Hematopoietic multipotent progenitor cell treated with erythropoietin and hydrocortisone succinate and interleukin-3 and kit ligand, for 8 days (in vitro differentiated cells): ENCODE measurements around the gene REG1A.

ENCODE experiments used
- DNase-seq: peaks from one replicate; pipeline ENCODE4 v3.0.0-alpha.2; 2015

REG1A gene, protein sequence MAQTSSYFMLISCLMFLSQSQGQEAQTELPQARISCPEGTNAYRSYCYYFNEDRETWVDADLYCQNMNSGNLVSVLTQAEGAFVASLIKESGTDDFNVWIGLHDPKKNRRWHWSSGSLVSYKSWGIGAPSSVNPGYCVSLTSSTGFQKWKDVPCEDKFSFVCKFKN

GRCh38 chr2:79120194-79120713 lies at the start of gene REG1A:
TSS of gene REG1A (plus strand) at chr2:79120488. CDS start at chr2:79120862, 374 bp downstream.
- no peak for DNase-seq

- DNase-seq: no peak
These were observed 49.2 kb upstream of the REG1A start for GRCh38 chr2:79071078-79071477.

- DNase-seq: no peak
These were observed 37.3 kb upstream of the REG1A start for GRCh38 chr2:79082987-79083386.

DNA sequence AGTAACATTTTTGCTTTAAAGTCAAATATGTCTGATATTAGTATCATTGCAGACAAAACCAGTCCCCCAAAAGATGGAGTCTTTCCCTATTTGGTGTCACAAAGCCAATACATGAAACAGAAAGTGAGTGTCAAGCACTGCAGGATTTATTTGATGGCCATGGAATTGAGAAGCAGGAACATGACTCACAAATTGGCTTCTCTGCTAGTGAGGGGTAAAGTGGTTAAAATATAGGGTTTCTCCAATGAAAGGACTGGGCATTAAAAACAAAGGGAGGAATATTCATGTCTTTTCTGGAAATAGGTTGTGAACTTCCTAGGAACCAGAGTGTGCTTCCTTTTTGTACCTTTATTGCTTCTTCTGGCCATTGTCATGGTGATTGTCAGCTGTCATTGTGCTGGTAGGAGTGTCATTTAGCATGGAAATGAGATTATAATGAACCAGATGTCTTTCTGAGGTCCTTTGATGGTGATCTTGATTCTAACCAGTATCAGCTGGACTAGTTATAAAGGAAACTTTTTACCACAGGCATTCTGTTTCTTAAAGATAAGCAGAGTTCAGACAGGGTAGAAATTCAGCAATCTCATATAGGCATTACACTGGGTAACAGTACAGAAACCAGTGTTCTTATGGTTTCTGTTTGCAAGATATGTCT lies 36.6 kb upstream of the REG1A start:
- peak; percentile 60 for DNase-seq

GRCh38 chr2:79084495-79085135 lies 35.7 kb upstream of the REG1A start:
- DNase-seq: no peak

- no peak for DNase-seq
These were observed 34.9 kb upstream of the REG1A start for GRCh38 chr2:79085382-79085781.

DNA sequence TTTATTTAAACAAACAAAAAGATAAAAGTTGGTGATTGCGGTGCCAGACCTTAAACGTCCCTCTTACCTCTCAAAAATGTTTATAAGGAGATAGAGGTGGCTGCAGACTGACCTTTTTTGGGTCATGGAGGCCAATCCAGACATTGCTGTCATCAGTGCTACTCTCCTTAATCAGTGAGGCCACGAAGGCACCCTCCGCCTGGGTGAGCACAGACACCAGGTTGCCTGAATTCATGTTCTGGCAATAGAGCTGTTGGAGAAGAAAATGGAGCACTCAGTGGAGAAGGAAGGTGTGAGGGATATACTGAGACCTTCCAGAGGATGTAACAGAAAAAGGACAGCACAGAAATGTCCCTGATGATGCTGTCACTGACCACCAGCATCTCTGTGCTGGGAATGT lies 34.0 kb upstream of the REG1A start:
- DNase-seq: no peak

DNA sequence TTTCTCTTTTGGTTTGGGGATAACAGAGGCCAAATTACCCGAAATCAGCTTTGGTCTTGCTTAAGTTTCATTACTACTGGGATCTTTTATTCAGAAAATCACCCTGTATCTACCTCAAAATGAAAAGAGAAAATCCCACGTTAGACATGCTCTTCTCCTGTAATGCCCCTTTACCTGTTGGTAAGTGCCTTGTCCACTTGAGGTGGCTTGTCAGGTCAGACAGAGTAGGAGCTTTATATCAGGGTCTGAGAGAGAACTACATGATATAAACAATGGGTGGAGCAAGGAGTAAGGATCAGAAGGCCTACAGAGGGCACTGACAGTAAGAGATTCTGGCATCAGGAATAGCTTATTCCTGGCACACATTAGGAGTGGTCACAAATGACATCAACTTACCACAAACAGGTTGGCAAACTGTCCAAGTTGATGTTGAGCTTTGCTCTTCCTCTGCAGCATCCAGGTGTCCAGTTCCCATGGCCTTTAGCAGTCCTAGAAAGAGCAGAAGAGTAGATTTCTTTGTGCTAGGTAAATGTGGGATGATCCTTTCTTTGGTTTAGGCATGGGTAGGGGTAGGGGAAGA lies 32.4 kb upstream of the REG1A start, which contains the start of gene REG1B:
REG1B (minus strand) TSS at position 209 of the 580 bp plus-strand sequence. CDS start 381 bp downstream, outside the sequence.
- no peak for DNase-seq

DNA sequence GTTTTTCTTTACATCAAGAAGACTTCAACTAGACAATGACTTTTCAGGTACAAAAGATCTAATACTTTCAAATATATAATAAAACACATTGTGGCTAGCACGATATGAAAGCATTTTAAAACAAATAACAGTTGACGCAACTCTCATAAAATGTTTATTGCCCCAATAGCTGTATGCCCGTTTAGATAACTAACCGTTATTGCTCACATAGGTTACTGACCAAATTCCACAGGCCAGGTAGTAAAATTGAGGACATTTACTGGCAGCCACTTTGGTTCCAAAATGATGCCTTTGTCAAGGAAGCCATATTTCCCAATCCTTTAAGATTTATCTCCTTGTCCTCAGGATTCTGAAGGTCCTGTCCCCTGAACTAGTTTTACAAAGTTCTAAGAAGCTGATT lies 29.6 kb upstream of the REG1A start:
- no peak for DNase-seq

GRCh38 chr2:79097843-79098242 lies 22.4 kb upstream of the REG1A start:
- no peak for DNase-seq

DNA sequence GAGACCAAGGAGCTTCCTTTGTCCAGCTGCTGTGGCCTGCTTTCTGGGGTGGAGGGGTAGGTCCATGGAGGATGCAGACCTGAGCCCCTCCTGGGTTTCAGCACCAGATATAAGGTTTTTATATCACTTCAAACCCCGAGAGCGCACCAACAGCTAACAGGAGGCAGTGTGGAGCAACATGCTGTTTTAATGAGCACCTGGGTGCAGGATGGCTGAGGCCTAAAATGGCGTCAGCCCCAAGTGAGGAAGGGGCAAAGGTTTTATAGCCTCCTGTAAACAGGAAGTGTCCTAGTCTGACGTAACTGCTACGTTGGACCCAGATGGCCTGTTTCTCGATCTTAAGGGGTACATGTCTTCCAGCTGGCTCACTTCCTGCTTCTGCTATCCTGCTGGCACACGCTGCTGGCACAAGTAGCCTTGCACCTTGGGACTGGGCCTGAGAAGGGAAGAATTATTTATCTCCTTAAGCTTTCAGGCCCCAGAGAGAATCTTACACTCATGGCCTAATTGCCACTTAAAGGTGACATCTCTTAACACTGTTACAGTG lies 21.1 kb upstream of the REG1A start:
- DNase-seq: no peak

DNA sequence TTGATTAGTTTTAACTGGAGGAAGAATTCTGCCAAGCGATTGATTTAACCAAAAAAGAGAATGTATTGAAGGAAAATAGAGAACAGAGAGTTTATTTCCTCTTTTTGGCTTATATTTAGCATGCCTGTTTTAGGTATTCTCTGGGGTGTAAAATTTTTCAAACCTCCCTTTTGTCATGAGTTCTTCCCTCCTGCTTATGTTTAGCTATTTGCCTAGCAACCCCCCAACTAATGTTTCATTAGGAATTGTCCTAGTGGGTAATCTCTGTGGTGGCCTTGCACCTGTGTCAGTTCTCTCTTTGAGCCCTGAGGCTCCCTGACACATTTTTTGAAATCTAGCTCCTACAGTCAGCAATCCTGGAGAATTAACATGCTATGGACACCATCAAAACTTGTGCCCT lies 20.0 kb upstream of the REG1A start:
- no peak for DNase-seq

DNA sequence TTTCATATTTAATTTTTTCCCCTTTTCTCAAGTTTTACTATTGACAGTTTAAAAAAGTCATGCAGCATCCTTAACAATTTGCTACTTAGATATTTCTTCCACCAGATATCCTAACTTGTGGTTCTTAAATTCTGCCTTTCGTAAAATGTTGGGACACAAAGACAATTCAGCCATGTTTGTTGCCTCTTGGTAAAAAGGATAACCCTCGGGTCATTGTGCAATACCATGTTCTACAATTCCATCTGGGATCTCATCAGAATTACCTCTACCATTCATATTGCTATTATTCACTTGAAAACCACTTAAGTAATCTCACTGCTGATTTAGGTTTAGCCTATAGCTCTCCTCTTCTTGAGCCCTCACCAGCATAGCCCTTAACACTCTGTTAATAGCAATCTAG lies 19.3 kb upstream of the REG1A start:
- DNase-seq: no peak

DNA sequence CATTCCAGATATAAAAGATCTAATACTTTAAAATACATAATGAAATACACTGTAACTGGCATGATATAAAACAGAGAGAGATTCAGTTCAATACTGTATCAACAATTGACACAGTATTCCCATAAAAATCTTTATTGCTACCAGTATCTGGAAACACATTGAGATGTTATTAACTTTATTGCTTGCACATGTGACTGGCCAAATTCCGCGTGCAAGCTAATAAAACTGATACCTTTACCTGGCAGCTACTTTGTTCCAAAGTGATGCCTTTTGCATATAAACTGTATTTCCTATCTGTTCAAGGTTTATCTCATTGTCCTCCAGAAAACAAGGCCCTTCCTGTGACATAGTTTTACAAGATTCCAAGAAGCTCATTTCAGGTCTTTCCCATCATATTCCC lies 17.1 kb upstream of the REG1A start:
- DNase-seq: no peak

DNA sequence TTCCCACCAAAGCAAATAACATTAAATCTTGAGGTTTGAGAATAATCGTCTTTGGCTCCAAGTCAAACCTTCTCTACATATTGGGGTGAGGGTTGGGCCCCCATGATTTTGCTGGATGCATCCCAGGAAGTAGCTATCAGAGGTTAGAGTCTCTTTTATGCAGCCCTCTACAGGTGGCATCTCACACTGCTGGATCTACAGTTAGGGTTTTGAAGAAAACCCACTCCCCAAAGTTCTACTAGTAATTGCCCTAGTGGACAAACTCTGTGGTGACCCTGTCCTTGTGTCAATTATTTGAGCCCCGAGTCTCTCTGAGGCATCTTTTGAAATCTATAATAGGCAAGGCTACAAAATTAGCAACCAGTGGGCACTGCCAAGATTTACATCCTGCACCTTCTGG lies 15.0 kb upstream of the REG1A start:
- no peak for DNase-seq

- DNase-seq: no peak
These were observed 8.0 kb upstream of the REG1A start for GRCh38 chr2:79112269-79112668.

GRCh38 chr2:79114797-79115494 lies 5.3 kb upstream of the REG1A start:
- no peak for DNase-seq

- no peak for DNase-seq
These were observed 3.0 kb upstream of the REG1A start for GRCh38 chr2:79116997-79117928.

GRCh38 chr2:79122676-79123075 lies 2.4 kb downstream of the REG1A start:
- DNase-seq: no peak

DNA sequence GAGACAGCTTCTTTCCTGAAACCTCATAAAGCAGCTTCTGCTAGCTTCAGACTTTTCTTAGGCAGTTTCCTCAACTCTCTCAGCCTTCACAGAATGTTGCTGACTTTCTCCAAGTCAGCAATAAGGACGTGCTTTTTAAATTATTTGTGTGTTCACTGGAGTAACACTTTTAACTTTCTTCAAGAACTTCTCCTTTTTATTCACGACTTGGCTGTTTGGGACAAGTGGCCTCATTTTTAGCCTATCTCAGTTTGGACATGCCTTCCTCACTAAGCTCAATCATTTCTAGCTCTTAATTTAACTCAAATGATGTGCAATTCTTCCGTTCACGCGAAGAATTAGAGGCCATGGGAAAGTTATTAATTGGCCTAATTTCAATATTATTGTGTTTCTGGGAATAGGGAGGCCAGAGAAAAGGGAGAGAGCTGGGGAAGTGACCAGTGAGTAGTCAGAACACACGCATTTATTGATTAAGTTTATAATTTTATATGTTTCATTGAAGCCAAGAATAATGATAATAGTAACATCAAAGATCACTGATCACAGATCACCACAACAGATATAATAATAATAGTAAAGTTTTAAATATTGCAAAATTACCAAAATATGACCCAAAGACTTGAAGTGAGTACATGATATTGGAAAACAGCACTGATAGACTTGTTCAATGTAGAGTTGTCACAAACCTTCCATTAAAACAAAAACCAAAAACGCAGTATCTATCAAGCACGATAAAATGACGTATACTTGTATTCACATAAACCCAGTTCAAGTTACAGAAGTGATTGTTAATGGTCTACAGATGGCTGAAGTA lies 4.8 kb downstream of the REG1A start:
- no peak for DNase-seq

GRCh38 chr2:79125721-79125985 lies 5.4 kb downstream of the REG1A start:
- DNase-seq: no peak
